ENCODE results near the gene COL9A3. TPM values are rescaled to one million over a fixed set of nuclear protein-coding genes. Genes with fewer than 3 reads are reported as not detected.

Gene COL9A3
- total and polyA plus RNA-seq, 12 donors = 0.45 to 15.2 (median 2.3) TPM

DNA sequence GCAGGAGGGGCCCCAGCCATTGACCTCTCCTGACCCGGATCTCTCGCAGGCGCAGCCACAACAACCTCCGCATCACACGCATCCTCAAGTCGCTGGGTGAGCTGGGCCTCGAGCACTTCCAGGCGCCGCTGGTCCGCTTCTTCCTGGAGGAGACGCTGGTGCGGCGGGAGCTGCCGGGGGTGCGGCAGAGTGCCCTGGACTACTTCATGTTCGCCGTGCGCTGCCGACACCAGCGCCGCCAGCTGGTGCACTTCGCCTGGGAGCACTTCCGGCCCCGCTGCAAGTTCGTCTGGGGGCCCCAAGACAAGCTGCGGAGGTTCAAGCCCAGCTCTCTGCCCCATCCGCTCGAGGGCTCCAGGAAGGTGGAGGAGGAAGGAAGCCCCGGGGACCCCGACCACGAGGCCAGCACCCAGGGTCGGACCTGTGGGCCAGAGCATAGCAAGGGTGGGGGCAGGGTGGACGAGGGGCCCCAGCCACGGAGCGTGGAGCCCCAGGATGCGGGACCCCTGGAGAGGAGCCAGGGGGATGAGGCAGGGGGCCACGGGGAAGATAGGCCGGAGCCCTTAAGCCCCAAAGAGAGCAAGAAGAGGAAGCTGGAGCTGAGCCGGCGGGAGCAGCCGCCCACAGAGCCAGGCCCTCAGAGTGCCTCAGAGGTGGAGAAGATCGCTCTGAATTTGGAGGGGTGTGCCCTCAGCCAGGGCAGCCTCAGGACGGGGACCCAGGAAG is 4.5 kb upstream of the COL9A3 start:
- no peak overlapping the region for H3K27ac ChIP-seq
- intact Hi-C loops (cut with DNase I) = no loop called here
- peaks cover 15 to 33% (median 24%) of the 10 kb centered on the region in 7 donors for H3K27me3 ChIP-seq
- H3K4me3 ChIP-seq = no peak overlapping the region
- TF ChIP-seq, protein P1, sequence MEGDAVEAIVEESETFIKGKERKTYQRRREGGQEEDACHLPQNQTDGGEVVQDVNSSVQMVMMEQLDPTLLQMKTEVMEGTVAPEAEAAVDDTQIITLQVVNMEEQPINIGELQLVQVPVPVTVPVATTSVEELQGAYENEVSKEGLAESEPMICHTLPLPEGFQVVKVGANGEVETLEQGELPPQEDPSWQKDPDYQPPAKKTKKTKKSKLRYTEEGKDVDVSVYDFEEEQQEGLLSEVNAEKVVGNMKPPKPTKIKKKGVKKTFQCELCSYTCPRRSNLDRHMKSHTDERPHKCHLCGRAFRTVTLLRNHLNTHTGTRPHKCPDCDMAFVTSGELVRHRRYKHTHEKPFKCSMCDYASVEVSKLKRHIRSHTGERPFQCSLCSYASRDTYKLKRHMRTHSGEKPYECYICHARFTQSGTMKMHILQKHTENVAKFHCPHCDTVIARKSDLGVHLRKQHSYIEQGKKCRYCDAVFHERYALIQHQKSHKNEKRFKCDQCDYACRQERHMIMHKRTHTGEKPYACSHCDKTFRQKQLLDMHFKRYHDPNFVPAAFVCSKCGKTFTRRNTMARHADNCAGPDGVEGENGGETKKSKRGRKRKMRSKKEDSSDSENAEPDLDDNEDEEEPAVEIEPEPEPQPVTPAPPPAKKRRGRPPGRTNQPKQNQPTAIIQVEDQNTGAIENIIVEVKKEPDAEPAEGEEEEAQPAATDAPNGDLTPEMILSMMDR (IDR thresholded peaks at IDR 0.05) = no peak
- H3K9me3 ChIP-seq = no peaks in the 10 kb centered on the region
- ATAC-seq (no peak), DNase-seq (no peak)
- 88% methylated on average over 43 of the region's 43 CpGs for WGBS, 2 donors
- H3K36me3 ChIP-seq = peaks cover 4 to 70% (median 47%) of the 10 kb centered on the region in 9 donors
- H3K4me1 ChIP-seq = peaks cover 7 to 40% (median 29%) of the 10 kb centered on the region in 9 donors

DNA sequence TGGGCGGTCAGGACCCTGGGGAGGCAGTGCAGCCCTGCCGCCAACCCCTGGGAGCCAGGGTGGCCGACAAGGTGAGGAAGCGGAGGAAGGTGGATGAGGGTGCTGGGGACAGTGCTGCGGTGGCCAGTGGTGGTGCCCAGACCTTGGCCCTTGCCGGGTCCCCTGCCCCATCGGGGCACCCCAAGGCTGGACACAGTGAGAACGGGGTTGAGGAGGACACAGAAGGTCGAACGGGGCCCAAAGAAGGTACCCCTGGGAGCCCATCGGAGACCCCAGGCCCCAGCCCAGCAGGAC is 4.0 kb upstream of the COL9A3 start:
- 93% methylated on average over 11 of the region's 11 CpGs for WGBS, 2 donors
- Histone ChIP-seq H3K27ac (no peak overlapping the region), H3K9me3 (no peaks in the 10 kb centered on the region), H3K4me1 (peaks cover 7 to 40% (median 26%) of the 10 kb centered on the region in 9 donors), H3K4me3 (no peak overlapping the region), H3K27me3 (peaks cover 20 to 39% (median 29%) of the 10 kb centered on the region in 7 donors), H3K36me3 (peaks cover 4 to 65% (median 42%) of the 10 kb centered on the region in 9 donors)
- ATAC-seq = no peak
- no peak for DNase-seq
- intact Hi-C loops (cut with DNase I) = no loop called here
- TF ChIP-seq, protein P1 (IDR thresholded peaks at IDR 0.05) = no peak

DNA sequence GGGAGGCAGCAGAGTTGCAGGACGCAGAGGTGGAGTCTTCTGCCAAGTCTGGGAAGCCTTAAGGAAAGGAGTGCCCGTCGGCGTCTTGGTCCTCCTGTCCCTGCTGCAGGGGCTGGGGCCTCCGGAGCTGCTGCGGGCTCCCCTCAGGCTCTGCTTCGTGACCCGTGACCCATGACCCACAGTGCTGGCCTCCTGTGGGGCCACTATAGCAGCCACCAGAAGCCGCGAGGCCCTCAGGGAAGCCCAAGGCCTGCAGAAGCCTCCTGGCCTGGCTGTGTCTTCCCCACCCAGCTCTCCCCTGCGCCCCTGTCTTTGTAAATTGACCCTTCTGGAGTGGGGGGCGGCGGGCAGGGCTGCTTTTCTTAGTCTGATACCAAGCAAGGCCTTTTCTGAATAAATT is 3.3 kb upstream of the COL9A3 start:
- DNase-seq = no peak
- Histone ChIP-seq H3K36me3 (peaks cover 4 to 58% (median 36%) of the 10 kb centered on the region in 9 donors), H3K27ac (no peak overlapping the region), H3K4me3 (no peak overlapping the region), H3K4me1 (peaks cover 10 to 41% (median 26%) of the 10 kb centered on the region in 9 donors), H3K9me3 (no peaks in the 10 kb centered on the region), H3K27me3 (peaks cover 20 to 46% (median 37%) of the 10 kb centered on the region in 7 donors)
- 85 to 87% methylated on average over 13 of the region's 13 CpGs for WGBS, 2 donors
- TF ChIP-seq, protein P1 (IDR thresholded peaks at IDR 0.05) = no peak
- ATAC-seq = no peak
- intact Hi-C loops (cut with DNase I) = no loop called here

DNA sequence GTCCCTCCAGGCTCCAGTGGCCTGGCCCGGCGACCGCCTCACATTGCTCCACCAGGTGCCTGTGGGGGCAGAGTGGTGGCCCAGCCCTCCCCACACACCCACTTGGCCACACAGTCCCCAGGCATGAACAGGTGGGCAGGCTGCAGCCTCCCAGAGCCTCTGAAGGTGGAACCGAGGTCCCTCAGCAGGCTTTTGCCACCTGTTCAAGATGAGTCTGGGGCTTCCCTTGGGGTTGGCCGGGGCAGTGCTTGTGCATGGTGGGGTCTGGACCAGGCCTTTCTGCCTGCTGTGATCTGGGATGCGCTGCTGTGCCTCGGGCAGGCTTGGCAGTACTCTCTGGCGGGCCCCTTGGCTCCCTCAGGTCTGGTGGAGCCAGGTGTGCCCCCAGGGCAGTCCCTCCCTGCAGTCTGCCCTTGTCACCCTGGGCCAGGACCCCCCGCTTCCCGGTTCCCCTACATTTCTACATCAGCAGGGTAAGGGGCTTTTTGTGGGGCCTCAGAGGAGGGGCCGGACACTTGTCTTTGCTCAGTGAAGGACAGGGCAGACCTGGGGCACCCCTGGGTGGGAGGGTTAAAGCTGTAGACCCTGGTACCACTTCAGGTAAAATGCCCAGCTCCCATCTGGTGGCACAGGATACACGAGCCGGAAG is 2.7 kb upstream of the COL9A3 start:
- intact Hi-C loops (cut with DNase I) = no loop called here
- no peak for ATAC-seq
- Histone ChIP-seq H3K9me3 (no peaks in the 10 kb centered on the region), H3K4me1 (peaks cover 14 to 45% (median 32%) of the 10 kb centered on the region in 9 donors), H3K27me3 (peaks cover 20 to 52% (median 37%) of the 10 kb centered on the region in 7 donors), H3K27ac (no peak overlapping the region), H3K4me3 (no peak overlapping the region), H3K36me3 (peaks cover 4 to 52% (median 31%) of the 10 kb centered on the region in 9 donors)
- 81% methylated on average over 13 of the region's 13 CpGs for WGBS, 2 donors
- no peak for DNase-seq
- TF ChIP-seq, protein P1 (IDR thresholded peaks at IDR 0.05) = no peak

Data from heart right ventricle (tissue), 16 donors.